ENCODE measurements around the gene ZNF205. TPM values are rescaled to one million over a fixed set of nuclear protein-coding genes. Genes with fewer than 3 reads are reported as not detected.

Gene ZNF205
- polyA plus RNA-seq, 1 experiment, result 3.6 TPM

- H3K9me3 ChIP-seq (ENCODE audit: control insufficient read depth, insufficient read depth, low read length), result no peaks in the 10 kb centered on the region; the same call in 1 of the 2 replicates
- CTCF ChIA-PET, result interaction anchor here (1.6 to 4.9 kb wide), 3 partner anchors 10 to 56 kb away, joined by 3 to 32 read pairs (median 7); no protein-coding TSS in a partner anchor
- POLR2A ChIA-PET, result interaction anchor here (0.6 kb wide), 1 partner anchor 9 kb away, joined by 3 read pairs; no protein-coding TSS in a partner anchor
- DNase-seq (ENCODE audit: low read depth, low spot score), result no peak
- H3K4me3 ChIP-seq (ENCODE audit: low read depth, low read length), result no peak overlapping the region
- H3K27ac ChIP-seq (ENCODE audit: low read depth, low read length), result no peak overlapping the region
- no peaks in the 10 kb centered on the region for H3K27me3 ChIP-seq (ENCODE audit: control insufficient read depth, insufficient read depth, low read length)
- TF ChIP-seq CTCF (IDR thresholded peaks at IDR 0.05; ENCODE audit: low read depth, low read length), result no peak
These were observed 3.2 kb downstream of the ZNF205 start for GRCh38 chr16:3115561-3115960.

GRCh38 chr16:3118204-3118790 is 5.9 kb downstream of the ZNF205 start:
- POLR2A ChIA-PET, result no interaction called here
- Histone ChIP-seq H3K27ac (ENCODE audit: low read depth, low read length) (no peak overlapping the region), H3K4me3 (ENCODE audit: low read depth, low read length) (no peak overlapping the region), H3K27me3 (ENCODE audit: control insufficient read depth, insufficient read depth, low read length) (no peaks in the 10 kb centered on the region), H3K9me3 (ENCODE audit: control insufficient read depth, insufficient read depth, low read length) (no peaks in the 10 kb centered on the region; the same call in 1 of the 2 replicates)
- no peak for TF ChIP-seq CTCF (IDR thresholded peaks at IDR 0.05; ENCODE audit: low read depth, low read length)
- no peak for DNase-seq (ENCODE audit: low read depth, low spot score)
- CTCF ChIA-PET, result interaction anchor here (1.1 to 4.9 kb wide), 3 partner anchors 10 to 87 kb away, joined by 3 to 32 read pairs (median 4); no protein-coding TSS in a partner anchor

GRCh38 chr16:3118846-3119245 is 6.5 kb downstream of the ZNF205 start:
- Histone ChIP-seq H3K9me3 (ENCODE audit: control insufficient read depth, insufficient read depth, low read length) (no peaks in the 10 kb centered on the region; the same call in 1 of the 2 replicates), H3K27me3 (ENCODE audit: control insufficient read depth, insufficient read depth, low read length) (no peaks in the 10 kb centered on the region), H3K4me3 (ENCODE audit: low read depth, low read length) (no peak overlapping the region), H3K27ac (ENCODE audit: low read depth, low read length) (no peak overlapping the region)
- ChIA-PET CTCF (interaction anchor here (1.1 to 4.9 kb wide), 2 partner anchors 10 to 88 kb away, joined by 3 to 32 read pairs; no protein-coding TSS in a partner anchor), POLR2A (no interaction called here)
- no peak for DNase-seq (ENCODE audit: low read depth, low spot score)
- TF ChIP-seq CTCF (IDR thresholded peaks at IDR 0.05; ENCODE audit: low read depth, low read length), result no peak

- ChIA-PET POLR2A (interaction anchor here (0.8 kb wide), 1 partner anchor 16 kb away, joined by 3 read pairs; the partner anchor contains the start of gene ZNF213), CTCF (interaction anchor here (1.1 kb wide), 1 partner anchor 88 kb away, joined by 3 read pairs; no protein-coding TSS in a partner anchor)
- H3K4me3 ChIP-seq (ENCODE audit: low read depth, low read length), result no peak overlapping the region
- DNase-seq (ENCODE audit: low read depth, low spot score), result no peak
- H3K9me3 ChIP-seq (ENCODE audit: control insufficient read depth, insufficient read depth, low read length), result no peaks in the 10 kb centered on the region; the same call in 1 of the 2 replicates
- no peak overlapping the region for H3K27ac ChIP-seq (ENCODE audit: low read depth, low read length)
- no peak for TF ChIP-seq CTCF (IDR thresholded peaks at IDR 0.05; ENCODE audit: low read depth, low read length)
- H3K27me3 ChIP-seq (ENCODE audit: control insufficient read depth, insufficient read depth, low read length), result no peaks in the 10 kb centered on the region
These were observed 6.9 kb downstream of the ZNF205 start for GRCh38 chr16:3119286-3119685.

Data from AG04450 (cell line).